Glutamatergic neuron (in vitro differentiated cells): ENCODE measurements around the gene EIF1AD. TPM values are rescaled to one million over a fixed set of nuclear protein-coding genes. Genes with fewer than 3 reads are reported as not detected.

ENCODE experiments used
- DNase-seq: peaks from one replicate; pipeline ENCODE4 v3.0.0; 2022
- H3K27ac Mint-ChIP-seq: one replicate; pipeline ENCODE4 v1.8.0; 2020; ENCODE audit warnings: mild to moderate bottlenecking, mixed read lengths, inconsistent platforms; ENCODE audit not compliant: unreplicated experiment
- H3K27me3 Mint-ChIP-seq: one replicate; pipeline ENCODE4 v1.8.0; 2020; ENCODE audit warnings: mild to moderate bottlenecking, moderate library complexity, mixed read lengths, inconsistent platforms; ENCODE audit not compliant: unreplicated experiment
- H3K36me3 Mint-ChIP-seq: one replicate; pipeline ENCODE4 v1.8.0; 2020; ENCODE audit warnings: mild to moderate bottlenecking, mixed read lengths, inconsistent platforms; ENCODE audit not compliant: unreplicated experiment
- H3K4me1 Mint-ChIP-seq: one replicate; pipeline ENCODE4 v1.8.0; 2020; ENCODE audit warnings: mild to moderate bottlenecking, low read depth, mixed read lengths, inconsistent platforms; ENCODE audit not compliant: unreplicated experiment
- H3K4me3 Mint-ChIP-seq: one replicate; pipeline ENCODE4 v1.8.0; 2020; ENCODE audit warnings: mild to moderate bottlenecking, mixed read lengths, inconsistent platforms; ENCODE audit not compliant: unreplicated experiment
- H3K9me3 Mint-ChIP-seq: one replicate; pipeline ENCODE4 v1.8.0; 2020; ENCODE audit warnings: mild to moderate bottlenecking, moderate library complexity, mixed read lengths, inconsistent platforms; ENCODE audit not compliant: unreplicated experiment
- CTCF ChIP-seq: fragments of 200-600 bp; sonication (generic); IDR thresholded peaks from one replicate; pipeline ENCODE4 v1.5.0; 2021; ENCODE audit not compliant: partially characterized antibody, unreplicated experiment
- total RNA-seq: library from RNA; stranded (reverse); fragmentation: NEBNext Ultra II Directional; extraction: Animal tissue kit (Norgen Biotek cat#: 25700); gene quantifications from one replicate; pipeline ENCODE4 v1.2.1, GENCODE V29; 2021; ENCODE audit not compliant: unreplicated experiment

Gene EIF1AD
- total RNA-seq, 1 donor from 2014 or later = 37.6 TPM

- no peak for DNase-seq
- Mint-ChIP-seq H3K4me3 (peak overlapping the region; percentile 99), H3K36me3 (no peaks in the 10 kb centered on the region), H3K27ac (no peak overlapping the region), H3K9me3 (peaks cover 2% of the 10 kb centered on the region), H3K4me1 (peaks cover 11% of the 10 kb centered on the region), H3K27me3 (peaks cover 8% of the 10 kb centered on the region)
- no peak for TF ChIP-seq CTCF
Measured at GRCh38 chr11:66002648-66003225, 780 bp upstream of the EIF1AD start.

GRCh38 chr11:65997286-65997685 lies 4.7 kb downstream of the EIF1AD start:
- no peaks in the 10 kb centered on the region for H3K9me3 Mint-ChIP-seq
- peaks cover 4% of the 10 kb centered on the region for H3K4me1 Mint-ChIP-seq
- H3K4me3 Mint-ChIP-seq = no peak overlapping the region
- DNase-seq = no peak
- peaks cover 8% of the 10 kb centered on the region for H3K27me3 Mint-ChIP-seq
- H3K27ac Mint-ChIP-seq = no peak overlapping the region
- H3K36me3 Mint-ChIP-seq = no peaks in the 10 kb centered on the region
- no peak for TF ChIP-seq CTCF

- Mint-ChIP-seq H3K27ac (no peak overlapping the region), H3K9me3 (no peaks in the 10 kb centered on the region), H3K27me3 (no peaks in the 10 kb centered on the region), H3K4me3 (no peak overlapping the region), H3K4me1 (no peaks in the 10 kb centered on the region), H3K36me3 (no peaks in the 10 kb centered on the region)
- DNase-seq = no peak
- no peak for TF ChIP-seq CTCF
Measured at GRCh38 chr11:65992056-65992455, 9.9 kb downstream of the EIF1AD start.

GRCh38 chr11:65988791-65989592 lies 13.0 kb downstream of the EIF1AD start:
- peak overlapping the region; percentile 77 for H3K27ac Mint-ChIP-seq
- H3K4me1 Mint-ChIP-seq = no peaks in the 10 kb centered on the region
- no peaks in the 10 kb centered on the region for H3K27me3 Mint-ChIP-seq
- H3K36me3 Mint-ChIP-seq = no peaks in the 10 kb centered on the region
- H3K9me3 Mint-ChIP-seq = no peaks in the 10 kb centered on the region
- no peak overlapping the region for H3K4me3 Mint-ChIP-seq
- peak; percentile 83 for DNase-seq
- TF ChIP-seq CTCF = peak; percentile 80

- no peaks in the 10 kb centered on the region for H3K36me3 Mint-ChIP-seq
- no peak for DNase-seq
- H3K9me3 Mint-ChIP-seq = no peaks in the 10 kb centered on the region
- no peak overlapping the region for H3K4me3 Mint-ChIP-seq
- no peaks in the 10 kb centered on the region for H3K4me1 Mint-ChIP-seq
- no peaks in the 10 kb centered on the region for H3K27me3 Mint-ChIP-seq
- no peak for TF ChIP-seq CTCF
- no peak overlapping the region for H3K27ac Mint-ChIP-seq
Measured at GRCh38 chr11:65987336-65987735, 14.6 kb downstream of the EIF1AD start.
